Loucy (cell line): ENCODE data around the gene FHAD1.

ENCODE experiments used
- H2AFZ ChIP-seq: fragments of 200-600 bp; sonication (generic); 2 replicates; pipeline ENCODE4 v1.6.0; 2016; ENCODE audit warnings: antibody characterized with exemption, mild to moderate bottlenecking, low read length, moderate library complexity
- H3F3A ChIP-seq: fragments of 200-600 bp; 2 replicates; pipeline ENCODE4 v1.6.0; 2016; ENCODE audit warnings: antibody characterized with exemption, low read depth, mild to moderate bottlenecking
- H3K27me3 ChIP-seq: fragments of 200-600 bp; sonication (generic); 2 replicates; pipeline ENCODE4 v1.6.1; 2014; ENCODE audit warnings: low read length, mild to moderate bottlenecking; ENCODE audit not compliant: insufficient read depth, poor library complexity, severe bottlenecking
- H3K36me3 ChIP-seq: fragments of 200-600 bp; sonication (generic); 2 replicates; pipeline ENCODE4 v1.6.1; 2016; ENCODE audit warnings: low read length; ENCODE audit not compliant: insufficient read depth
- H3K4me1 ChIP-seq: fragments of 200-600 bp; sonication (generic); 2 replicates; pipeline ENCODE4 v1.5.1; 2014; ENCODE audit warnings: low read length, mild to moderate bottlenecking; ENCODE audit not compliant: insufficient read depth, poor library complexity, severe bottlenecking
- H3K4me2 ChIP-seq: fragments of 200-600 bp; sonication (generic); 2 replicates; pipeline ENCODE4 v1.6.0; 2014; ENCODE audit warnings: antibody characterized with exemption, low read length, low read depth, mild to moderate bottlenecking; ENCODE audit not compliant: poor library complexity, severe bottlenecking
- H3K4me3 ChIP-seq: fragments of 200-600 bp; sonication (generic); 2 replicates; pipeline ENCODE4 v1.5.1; 2014; ENCODE audit warnings: low read length, mild to moderate bottlenecking, mixed read lengths; ENCODE audit not compliant: poor library complexity, severe bottlenecking
- H3K79me2 ChIP-seq: fragments of 200-600 bp; sonication (generic); 2 replicates; pipeline ENCODE4 v1.6.1; 2014; ENCODE audit warnings: low read length; ENCODE audit not compliant: insufficient read depth
- H3K9ac ChIP-seq: fragments of 200-600 bp; sonication (generic); 2 replicates; pipeline ENCODE4 v1.6.0; 2014; ENCODE audit warnings: mild to moderate bottlenecking, low read depth, low read length, moderate library complexity; ENCODE audit not compliant: poor library complexity, severe bottlenecking
- H3K9me2 ChIP-seq: fragments of 200-600 bp; sonication (generic); replicated peaks from 2 replicates; pipeline ENCODE4 v1.6.1; 2016; ENCODE audit warnings: low read depth, low read length, mixed read lengths
- H3K9me3 ChIP-seq: fragments of 200-600 bp; sonication (generic); 2 replicates; pipeline ENCODE4 v1.6.1; 2014; ENCODE audit warnings: mild to moderate bottlenecking, antibody characterized with exemption, low read length, low read depth; ENCODE audit not compliant: insufficient read depth
- H4K20me1 ChIP-seq: fragments of 200-600 bp; sonication (generic); 2 replicates; pipeline ENCODE4 v1.6.0; 2014; ENCODE audit warnings: antibody characterized with exemption, low read length, mild to moderate bottlenecking; ENCODE audit not compliant: insufficient read depth, poor library complexity, severe bottlenecking
- CTCF ChIP-seq: fragments of 200-600 bp; sonication (generic); conservative IDR thresholded peaks from 2 replicates; pipeline ENCODE4 v1.5.1; 2014; ENCODE audit warnings: mild to moderate bottlenecking, antibody characterized with exemption, low read length
- EZH2phosphoT487 ChIP-seq: fragments of 200-600 bp; IDR thresholded peaks from 2 replicates; pipeline ENCODE4 v1.6.1; 2018; ENCODE audit warnings: antibody characterized with exemption, mild to moderate bottlenecking, moderate library complexity, borderline replicate concordance

Gene FHAD1

GRCh38 chr1:15428815-15429435 lies 181.9 kb downstream of the FHAD1 start:
- H3K9ac ChIP-seq, result no peak overlapping the region
- no peak overlapping the region for H2AFZ ChIP-seq
- H3K4me1 ChIP-seq, result no peaks in the 10 kb centered on the region
- H3K9me3 ChIP-seq, result no peaks in the 10 kb centered on the region
- no peak overlapping the region for H3K4me2 ChIP-seq
- no peaks in the 10 kb centered on the region for H3K27me3 ChIP-seq
- no peaks in the 10 kb centered on the region for H3K9me2 ChIP-seq
- H3K79me2 ChIP-seq, result no peaks in the 10 kb centered on the region
- TF ChIP-seq EZH2phosphoT487, result no peak
- TF ChIP-seq CTCF, result no peak
- no peak overlapping the region for H3K4me3 ChIP-seq
- no peaks in the 10 kb centered on the region for H4K20me1 ChIP-seq
- no peaks in the 10 kb centered on the region for H3F3A ChIP-seq
- peaks cover 16% of the 10 kb centered on the region; the same call in 1 of the 2 replicates for H3K36me3 ChIP-seq

- no peak overlapping the region for H3K4me2 ChIP-seq
- H3K4me3 ChIP-seq, result no peak overlapping the region
- H3K27me3 ChIP-seq, result no peaks in the 10 kb centered on the region
- no peak overlapping the region for H3K9ac ChIP-seq
- H3K79me2 ChIP-seq, result no peaks in the 10 kb centered on the region
- H3K9me2 ChIP-seq, result no peaks in the 10 kb centered on the region
- H4K20me1 ChIP-seq, result no peaks in the 10 kb centered on the region
- no peaks in the 10 kb centered on the region for H3K9me3 ChIP-seq
- no peaks in the 10 kb centered on the region for H3F3A ChIP-seq
- H2AFZ ChIP-seq, result no peak overlapping the region
- H3K36me3 ChIP-seq, result peaks cover 16% of the 10 kb centered on the region; the same call in 1 of the 2 replicates
- no peaks in the 10 kb centered on the region for H3K4me1 ChIP-seq
- no peak for TF ChIP-seq EZH2phosphoT487
- no peak for TF ChIP-seq CTCF
These were observed 182.7 kb downstream of the FHAD1 start for GRCh38 chr1:15429701-15430149.

GRCh38 chr1:15430787-15431570 lies 184.0 kb downstream of the FHAD1 start:
- Histone ChIP-seq H2AFZ (no peak overlapping the region), H3K27me3 (no peaks in the 10 kb centered on the region), H3K79me2 (no peaks in the 10 kb centered on the region), H3K4me1 (no peaks in the 10 kb centered on the region), H3K36me3 (peaks cover 15% of the 10 kb centered on the region; the same call in 1 of the 2 replicates), H3K4me3 (no peak overlapping the region), H3K9me2 (no peaks in the 10 kb centered on the region), H3K9ac (no peak overlapping the region), H3K9me3 (no peaks in the 10 kb centered on the region), H3F3A (no peaks in the 10 kb centered on the region), H4K20me1 (no peaks in the 10 kb centered on the region), H3K4me2 (no peak overlapping the region)
- TF ChIP-seq CTCF, result peak; percentile 96
- no peak for TF ChIP-seq EZH2phosphoT487
